Frontal cortex (tissue), 4 donors: ENCODE data around the gene CD209. TPM values are rescaled to one million over a fixed set of nuclear protein-coding genes. Genes with fewer than 3 reads are reported as not detected.
"Not testable (repeated sequence)": the region's sequence is repeated elsewhere in the genome, so short reads cannot be mapped to it uniquely, and the experiment has no call there.

Experiments used
- DNase-seq, 2 donors: peaks; one replicate each; pipeline ENCODE4 v3.0.0; 2012; ENCODE audit warnings: low spot score in 2 of 2
- FAIRE-seq: peaks from 2 replicates; lab custom pipeline; 2012; peaks lifted over from hg19 to GRCh38; lab: Jason Lieb, UNC
- total RNA-seq: library from RNA; depleted of rRNA; stranded (reverse); fragments of >200 nt; gene quantifications from one replicate; pipeline ENCODE4 v1.2.3, GENCODE V29; 2014
- donor health status: control.
- donor health status: control.
- donor health status: control.

Gene CD209, protein sequence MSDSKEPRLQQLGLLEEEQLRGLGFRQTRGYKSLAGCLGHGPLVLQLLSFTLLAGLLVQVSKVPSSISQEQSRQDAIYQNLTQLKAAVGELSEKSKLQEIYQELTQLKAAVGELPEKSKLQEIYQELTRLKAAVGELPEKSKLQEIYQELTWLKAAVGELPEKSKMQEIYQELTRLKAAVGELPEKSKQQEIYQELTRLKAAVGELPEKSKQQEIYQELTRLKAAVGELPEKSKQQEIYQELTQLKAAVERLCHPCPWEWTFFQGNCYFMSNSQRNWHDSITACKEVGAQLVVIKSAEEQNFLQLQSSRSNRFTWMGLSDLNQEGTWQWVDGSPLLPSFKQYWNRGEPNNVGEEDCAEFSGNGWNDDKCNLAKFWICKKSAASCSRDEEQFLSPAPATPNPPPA
- 0.82 TPM for total RNA-seq

DNA sequence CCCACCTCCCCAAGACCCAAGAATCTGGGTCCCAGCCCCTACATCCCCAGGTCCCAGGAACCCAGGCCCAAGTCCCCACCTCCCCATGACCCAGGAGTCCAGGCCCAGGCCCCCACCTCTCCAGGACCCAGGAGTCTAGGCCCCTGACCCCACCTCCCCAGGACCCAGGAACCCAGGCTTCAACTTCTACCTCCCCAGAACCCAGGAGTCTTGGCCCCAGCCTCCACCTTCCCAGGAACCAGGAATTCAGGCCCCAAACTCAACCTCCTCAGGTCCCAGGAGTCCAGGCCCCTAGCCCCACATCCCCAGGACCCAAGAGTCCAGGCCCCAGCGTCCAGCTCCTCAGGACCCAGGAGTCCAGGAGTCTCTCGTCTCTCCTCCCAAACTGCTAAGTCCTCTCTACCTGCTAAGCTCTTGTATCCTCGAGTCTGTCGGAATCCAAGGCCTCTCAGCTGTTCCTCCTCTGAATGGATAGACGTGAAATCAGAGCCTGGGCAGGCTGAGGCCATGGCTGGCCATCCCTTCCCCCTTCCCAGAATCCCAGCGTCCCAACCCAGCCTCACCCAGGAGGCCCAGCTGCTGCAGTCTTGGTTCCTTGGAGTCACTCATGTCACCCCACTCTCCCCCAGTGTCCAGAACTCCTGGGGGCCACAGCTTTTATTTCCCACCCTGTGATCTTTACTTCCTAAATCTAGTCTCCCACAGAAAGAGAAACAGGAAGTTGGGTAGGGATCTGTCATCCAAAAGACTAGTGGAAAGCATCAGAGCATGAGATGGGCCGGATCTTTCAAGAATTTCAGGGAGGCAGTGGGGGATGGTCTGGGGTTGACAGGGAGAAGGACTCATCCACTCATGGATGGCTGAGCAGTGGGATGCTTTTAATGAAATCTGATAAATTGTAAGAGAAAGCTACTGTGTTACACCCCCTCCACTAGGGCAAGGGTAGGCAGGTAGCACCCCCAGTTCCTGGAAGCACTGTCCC lies at the start of gene CD209:
Gene CD209 (minus strand): TSS at position 632 of the 982 bp plus-strand sequence. CDS start 23 bp downstream, at position 609.
- no peak for FAIRE-seq
- no peak for DNase-seq

DNA sequence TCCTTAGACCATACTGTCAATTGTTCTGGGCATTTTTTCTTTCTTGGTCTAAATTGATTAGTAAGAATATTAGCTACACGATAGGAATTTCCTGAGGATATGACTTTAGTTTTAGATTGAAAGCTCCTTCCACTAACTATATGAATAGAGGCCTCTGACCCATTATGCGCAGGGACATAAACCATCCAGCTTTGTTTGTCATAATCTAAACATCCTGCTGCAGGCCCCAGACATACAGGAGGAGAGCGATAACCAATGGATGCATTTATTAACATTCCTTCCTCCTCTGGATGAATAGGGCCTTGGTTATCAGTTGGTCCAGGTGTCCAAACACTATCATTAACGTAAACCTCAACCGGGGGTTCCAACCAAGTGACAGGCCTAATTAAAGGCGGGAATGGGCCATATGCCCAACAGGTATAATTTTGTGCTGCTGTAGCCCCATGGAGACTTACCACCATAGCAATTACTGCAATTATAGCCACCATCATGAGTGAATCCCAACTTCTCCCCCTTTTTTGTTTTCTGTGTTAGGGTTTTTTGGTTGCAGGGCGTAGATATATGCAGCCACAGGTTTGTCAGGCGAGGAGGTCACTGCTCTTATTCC lies 48.3 kb upstream of the CD209 start:
- FAIRE-seq (no peak), DNase-seq (no peak)

DNA sequence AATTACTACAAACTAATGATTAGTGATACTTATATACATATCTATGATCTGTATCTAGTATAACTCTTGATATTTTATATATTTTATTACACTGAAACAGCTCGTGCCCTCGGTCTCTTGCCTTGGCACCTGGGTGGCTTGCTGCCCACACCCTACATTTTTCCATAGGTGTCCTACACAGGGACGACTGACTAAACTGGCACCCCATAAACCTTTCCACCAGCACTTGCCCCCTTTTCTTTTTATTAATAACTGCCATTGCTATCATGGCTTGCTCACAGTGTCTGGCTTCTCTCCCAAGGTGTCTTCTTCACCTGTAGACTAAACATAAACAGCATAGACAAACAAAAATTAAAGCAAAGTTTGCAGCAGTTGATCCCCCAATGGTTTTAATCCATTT lies 46.2 kb upstream of the CD209 start:
- FAIRE-seq (no peak), DNase-seq (no peak)

DNA sequence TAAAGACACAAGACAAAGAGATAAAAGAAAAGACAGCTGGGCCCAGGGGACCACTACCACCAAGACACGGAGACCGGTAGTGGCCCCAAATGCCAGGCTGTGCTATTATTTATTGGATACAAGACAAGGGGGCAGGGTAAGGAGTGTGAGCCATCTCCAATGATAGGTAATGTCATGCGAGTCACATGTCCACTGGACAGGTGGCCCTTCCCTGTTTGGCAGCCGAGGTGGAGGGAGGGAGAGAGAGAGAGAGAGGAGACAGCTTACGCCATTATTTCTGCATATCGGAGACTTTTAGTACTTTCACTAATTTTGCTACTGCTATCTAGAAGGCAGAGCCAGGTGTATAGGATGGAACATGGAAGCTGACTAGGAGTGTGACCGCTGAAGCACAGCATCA lies 45.4 kb upstream of the CD209 start:
- FAIRE-seq, DNase-seq: not testable (repeated sequence)

DNA sequence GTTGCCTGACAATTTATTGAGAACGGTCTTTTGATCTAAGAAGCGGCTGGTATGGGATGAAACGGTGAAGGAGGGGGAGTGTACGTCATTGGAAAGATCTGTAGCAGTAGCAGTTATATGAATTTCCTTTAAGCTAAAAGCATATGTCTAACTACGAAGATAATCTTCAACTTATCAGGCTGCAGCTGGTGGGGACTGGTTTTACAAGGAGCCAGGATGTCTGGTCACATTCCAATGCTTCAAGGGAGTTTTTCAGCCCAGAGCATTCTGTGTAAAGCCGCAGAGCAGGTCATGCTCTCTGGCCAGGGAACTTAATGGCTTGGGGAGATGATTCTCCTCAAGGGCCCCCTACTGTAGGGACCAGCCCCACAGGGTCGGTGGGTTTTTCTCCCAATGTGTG lies 44.9 kb upstream of the CD209 start:
- FAIRE-seq = no peak
- DNase-seq = no peak

DNA sequence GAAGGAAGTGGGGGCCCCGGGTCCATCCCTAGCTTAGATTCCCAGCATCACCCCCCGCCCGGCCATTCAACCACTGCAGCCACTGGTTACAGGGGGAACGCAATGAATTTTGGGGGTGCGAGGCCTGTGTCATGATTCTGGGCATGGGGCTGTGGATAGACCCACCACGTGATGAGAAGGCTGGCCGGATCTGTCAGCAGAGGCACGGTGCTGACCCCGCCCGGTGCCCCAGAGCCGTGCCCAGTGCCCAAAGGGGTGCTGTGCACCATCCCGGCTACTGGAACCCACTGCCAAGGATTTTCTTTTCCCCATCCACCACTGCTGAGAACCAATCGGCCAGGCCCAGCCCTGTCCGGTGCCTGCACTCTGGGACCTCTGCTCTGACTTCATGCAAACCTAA lies 43.1 kb upstream of the CD209 start:
- FAIRE-seq (no peak), DNase-seq (no peak)

DNA sequence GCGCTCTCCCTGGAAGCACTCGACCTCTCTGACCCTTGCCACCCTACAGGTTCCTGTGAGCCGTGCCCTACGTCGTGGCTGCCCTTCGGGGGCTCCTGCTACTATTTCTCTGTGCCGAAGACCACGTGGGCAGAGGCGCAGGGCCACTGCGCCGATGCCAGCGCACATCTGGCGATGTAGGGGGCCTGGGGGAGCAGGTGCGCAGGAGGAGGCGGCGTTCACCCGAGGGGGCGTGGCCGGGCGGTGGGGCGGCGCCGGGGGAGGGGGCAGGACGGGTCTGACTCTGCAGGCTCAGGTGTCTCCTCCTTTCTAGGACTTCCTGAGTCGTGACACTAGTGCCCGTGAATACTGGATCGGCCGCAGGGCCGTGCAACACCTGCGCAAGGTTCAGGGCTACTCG lies 42.1 kb upstream of the CD209 start:
- DNase-seq (no peak), FAIRE-seq (no peak)

DNA sequence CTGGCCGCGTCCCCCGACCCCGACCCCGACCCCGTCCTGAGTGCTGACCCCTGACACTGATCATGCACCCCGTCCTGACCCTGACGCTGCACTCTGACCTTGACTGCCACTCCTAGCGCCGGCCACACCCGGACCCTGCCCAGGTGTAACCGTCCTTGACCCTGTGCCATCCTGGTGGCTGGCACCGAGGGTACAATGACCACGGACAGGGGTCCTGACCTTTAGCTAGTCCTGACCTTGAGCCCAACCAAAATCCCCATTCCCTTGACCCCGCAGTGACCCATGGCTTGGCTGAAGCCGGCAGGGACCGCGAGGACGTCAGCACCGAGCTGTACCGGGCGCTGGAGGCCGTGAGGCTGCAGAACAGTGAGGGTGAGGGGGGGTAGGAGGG lies 41.6 kb upstream of the CD209 start:
- no peak for FAIRE-seq
- DNase-seq = no peak

DNA sequence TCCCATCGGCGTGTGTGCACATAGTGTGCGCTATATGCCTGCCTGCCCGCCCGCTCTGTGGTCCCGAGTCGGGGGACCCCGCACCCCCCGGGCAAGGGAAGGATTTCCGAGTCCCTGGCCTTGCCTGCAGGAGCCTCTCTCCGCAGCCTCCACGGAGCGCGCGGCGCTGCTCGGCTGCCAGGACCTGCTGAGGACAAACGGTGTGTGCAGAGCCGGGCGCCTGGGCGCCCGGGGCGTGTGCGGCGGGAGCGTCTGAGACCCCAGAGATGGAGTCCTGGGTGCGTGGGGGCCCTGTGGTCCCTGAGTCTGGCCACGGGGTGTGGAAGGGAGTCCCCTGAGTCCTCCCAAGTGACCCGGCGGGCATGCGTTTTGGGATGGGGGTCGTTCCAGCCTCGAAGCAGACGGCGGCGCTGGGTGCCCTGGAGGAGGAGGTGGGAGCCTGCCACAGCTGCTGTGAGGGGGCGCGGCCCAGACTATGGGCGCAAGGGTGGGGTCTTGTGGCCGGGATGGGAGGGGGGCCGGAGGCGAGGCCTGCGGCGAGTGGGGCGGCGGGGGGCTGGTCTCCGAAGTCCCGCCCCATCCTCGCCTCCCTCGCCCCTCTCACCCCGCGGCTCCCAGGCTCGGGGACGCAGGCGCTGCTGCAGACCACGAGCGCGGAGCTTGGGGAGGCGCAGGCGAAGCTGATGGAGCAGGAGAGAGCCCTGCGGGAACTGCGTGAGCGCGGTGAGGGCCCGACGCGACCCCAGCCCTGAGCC lies 41.0 kb upstream of the CD209 start:
- DNase-seq = no peak
- no peak for FAIRE-seq

DNA sequence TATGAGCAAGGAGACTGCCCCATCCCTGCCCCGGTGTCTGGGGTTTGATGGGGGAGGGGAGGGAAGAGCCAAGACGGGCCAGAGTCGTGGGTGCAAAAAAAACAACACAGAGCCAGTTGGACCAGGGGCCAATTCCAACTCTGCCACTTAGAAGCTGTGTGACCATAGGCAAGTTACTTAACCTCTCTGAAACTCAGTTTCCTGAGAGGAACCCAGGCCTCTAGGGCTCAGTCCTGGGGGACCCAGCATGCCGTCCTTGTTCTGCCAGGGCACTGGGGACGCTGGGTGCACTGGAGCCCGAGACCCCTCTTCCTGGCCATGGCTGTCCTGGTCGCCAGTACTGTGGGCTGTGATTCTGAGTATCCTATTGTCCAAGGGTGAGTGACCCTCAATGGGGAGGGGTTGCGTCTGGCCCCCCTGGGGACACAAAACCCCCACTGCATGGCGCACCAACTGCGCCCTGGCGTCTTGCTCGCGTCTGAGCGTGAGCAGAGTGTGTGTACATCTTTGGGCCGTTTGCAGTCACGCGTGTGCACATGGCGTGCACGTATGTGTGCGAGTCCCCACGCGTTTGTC lies 40.4 kb upstream of the CD209 start:
- DNase-seq (no peak), FAIRE-seq (no peak)

DNA sequence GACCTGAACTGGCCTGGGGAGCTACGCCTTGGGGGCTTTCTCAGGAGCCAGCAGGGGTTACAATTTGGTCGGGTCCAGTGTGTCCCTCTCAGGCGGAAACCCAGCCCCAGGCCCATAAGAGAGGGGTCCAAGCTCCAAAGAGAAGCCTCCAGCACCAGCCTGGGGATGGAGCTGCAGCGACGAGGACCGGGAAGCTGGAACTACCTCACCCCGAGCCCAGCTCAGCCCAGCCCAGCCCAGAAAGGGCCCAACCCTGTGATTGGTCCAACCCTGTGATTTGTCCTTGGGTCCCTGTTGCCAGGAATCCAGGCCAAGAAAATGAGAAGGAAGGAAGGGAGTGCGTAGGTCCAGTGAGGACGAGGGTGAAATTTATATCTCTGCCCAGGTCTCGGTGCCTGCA lies 39.8 kb upstream of the CD209 start:
- DNase-seq (no peak), FAIRE-seq (no peak)

DNA sequence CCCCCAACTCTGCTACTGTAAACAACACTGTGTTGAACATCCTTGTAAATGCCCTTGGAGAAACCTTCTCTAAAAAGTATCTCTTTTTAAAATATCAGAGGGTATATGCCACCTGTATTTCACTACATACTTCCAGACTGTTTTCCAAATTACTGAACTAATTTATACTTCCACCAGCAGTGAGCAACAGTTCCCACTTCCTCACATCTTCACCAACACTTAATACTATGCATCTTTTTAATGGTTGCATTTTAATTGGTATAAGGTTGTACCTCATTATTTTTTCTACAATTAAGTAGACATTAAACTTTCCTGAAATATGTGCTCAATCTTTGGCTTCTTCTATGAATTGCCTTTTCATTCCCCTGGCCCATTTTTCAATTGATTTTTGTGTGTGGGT lies 37.5 kb upstream of the CD209 start:
- FAIRE-seq = no peak
- DNase-seq = no peak

DNA sequence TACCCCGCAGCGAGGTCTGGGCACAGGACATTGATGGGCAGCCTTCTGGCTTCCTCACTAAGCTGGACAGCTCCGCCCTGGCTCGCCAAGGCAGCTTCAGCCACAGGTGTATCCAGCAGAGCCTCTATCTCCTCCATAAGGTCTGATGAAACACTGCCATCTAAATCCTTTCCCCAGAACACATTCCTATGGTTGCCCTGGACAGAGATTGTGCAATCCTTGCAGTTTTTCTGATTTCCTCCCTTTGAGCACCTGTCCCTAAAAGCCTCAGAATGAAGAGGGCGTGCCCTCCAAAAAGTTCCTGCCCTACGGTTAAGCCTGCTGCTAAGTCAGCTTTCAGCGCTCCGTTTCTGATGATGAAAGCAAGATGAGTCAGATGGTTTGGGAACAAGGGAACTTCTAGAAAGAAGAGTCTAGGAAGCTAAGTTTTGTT lies 36.7 kb upstream of the CD209 start:
- FAIRE-seq (no peak), DNase-seq (no peak)

DNA sequence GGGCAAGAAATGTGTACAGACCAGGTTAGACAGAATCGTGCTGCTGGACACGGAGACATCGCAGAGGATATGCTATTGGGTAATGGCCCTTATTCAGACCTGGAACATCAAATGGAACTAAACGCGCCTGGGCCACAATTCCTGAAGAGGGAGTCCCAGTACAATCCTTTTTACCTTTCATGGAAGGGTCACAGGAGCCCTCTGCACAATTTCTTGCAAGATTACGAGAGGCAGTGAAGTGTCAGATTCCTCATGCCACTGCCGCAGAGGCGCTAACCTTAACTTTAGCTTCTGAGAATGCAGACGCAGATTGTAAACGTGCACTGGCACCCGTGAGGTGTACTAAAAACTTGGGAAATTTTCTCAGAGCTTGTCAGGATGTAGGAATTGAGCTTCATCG lies 33.8 kb upstream of the CD209 start:
- DNase-seq = no peak
- no peak for FAIRE-seq

DNA sequence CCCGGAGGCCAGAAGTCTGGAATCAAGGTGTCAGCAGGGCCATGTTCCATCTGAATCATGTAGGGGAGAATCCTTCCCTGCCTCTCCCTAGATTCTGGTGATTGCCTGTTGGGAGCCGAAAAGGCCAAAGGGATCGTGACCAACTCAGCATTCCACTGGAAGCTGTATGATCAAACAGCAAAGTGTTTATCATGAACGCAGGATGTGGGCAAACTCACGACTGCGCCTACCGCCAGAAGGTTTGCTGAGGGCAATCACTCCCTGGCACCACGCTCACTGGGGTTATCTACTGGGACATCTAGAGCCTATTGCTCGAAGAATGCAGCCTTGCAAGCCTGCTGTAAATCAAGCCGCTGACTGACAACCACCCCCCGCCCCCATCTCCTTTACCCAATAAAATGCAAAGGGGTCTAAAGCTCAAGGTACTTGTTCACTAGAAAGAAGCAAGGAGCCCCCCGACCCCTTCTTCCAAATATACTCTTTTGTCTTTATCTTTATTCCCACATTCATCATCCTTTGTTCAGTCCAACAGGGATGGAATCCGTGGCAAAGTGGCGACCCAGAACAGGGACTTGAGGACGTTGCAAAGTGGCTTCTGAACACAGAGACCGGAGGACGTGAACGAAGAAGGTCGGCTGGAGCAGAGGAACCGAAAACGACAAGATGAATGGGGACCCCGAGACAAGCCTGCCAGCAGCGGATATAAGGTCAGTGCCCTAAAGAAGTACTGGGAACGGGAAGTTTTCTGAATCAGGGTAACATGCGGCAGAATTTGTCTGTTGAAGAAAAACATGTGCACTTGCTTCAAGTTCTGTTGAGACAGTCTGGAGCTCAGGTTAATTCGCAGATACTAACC lies 32.5 kb upstream of the CD209 start:
- DNase-seq (no peak), FAIRE-seq (no peak)

DNA sequence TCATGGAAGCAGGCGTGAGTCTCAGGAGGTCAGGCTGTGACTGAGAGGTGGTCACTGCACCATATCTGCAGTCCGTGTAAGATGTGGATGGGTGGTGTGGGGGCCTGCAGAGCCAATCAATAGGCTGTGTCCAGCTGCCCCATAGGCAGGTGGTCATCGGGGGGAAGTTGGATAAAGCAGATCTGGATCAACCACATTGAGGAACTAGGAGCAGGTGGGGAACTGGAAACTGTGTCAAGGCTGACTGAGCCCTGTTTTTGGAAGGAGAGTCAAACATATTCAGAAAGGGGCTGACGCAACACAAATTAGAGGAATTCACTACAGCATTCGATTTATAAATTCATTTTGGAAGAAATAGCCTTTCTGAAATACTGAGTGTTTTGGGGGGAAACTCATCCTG lies 30.7 kb upstream of the CD209 start:
- DNase-seq (no peak), FAIRE-seq (no peak)

DNA sequence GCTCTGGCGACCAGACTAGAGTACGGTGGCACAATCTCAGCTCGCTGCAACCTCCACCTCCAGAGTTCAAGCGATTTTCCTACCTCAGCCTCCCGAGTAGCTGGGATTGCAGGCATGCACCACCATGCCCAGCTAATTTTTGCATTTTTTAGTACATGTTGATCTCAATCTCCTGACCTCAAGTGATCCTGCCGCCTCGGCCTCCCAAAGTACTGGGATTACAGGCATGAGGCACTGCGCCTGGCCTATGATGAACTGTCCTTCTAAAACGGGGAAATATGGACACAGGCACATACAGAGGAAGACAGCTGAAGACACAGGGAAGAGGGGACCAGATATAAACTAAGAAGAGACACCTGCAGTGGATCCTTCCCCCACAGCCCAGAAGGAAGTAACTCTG lies 28.4 kb upstream of the CD209 start:
- DNase-seq (no peak), FAIRE-seq (no peak)

DNA sequence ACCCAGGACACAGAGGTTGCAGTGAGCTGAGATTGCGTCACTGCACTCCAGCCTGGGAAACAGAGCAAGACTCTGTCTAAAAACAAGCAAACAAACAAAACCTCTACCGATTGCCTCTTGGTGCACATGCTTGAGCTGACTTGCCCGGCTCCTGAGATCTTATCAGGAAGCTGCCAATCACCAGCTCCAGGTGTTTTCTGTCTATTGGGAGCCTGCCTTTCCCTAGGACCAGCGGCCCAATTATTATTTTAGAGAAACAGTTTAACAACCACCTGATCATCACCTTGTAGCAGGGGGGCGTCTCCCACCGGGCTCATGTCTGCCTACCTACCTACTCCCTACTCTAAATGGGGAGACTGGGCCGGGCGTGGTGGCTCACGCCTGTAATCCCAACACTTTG lies 26.5 kb upstream of the CD209 start:
- FAIRE-seq = no peak

More for the DNA sequence above, 26.5 kb upstream of the CD209 start:
- DNase-seq = no peak
